Breast epithelium (tissue), 3 donors: Measurements from ENCODE around the gene NEGR1.

Source experiments
- POLR2A ChIP-seq: fragments of 450-650 bp; IDR thresholded peaks from one replicate; pipeline ENCODE4 v1.6.1; 2016; ENCODE audit warnings: antibody characterized with exemption, mild to moderate bottlenecking, moderate library complexity
- TF ChIP-seq, protein P1 (sequence below), 3 donors: fragments of 450-650 bp; IDR thresholded peaks; one replicate each; pipeline ENCODE4 v1.5.1; 2016 to 2017; ENCODE audit warnings: antibody characterized with exemption in 3 of 3, mild to moderate bottlenecking in 3 of 3, moderate library complexity in 3 of 3

DNA sequence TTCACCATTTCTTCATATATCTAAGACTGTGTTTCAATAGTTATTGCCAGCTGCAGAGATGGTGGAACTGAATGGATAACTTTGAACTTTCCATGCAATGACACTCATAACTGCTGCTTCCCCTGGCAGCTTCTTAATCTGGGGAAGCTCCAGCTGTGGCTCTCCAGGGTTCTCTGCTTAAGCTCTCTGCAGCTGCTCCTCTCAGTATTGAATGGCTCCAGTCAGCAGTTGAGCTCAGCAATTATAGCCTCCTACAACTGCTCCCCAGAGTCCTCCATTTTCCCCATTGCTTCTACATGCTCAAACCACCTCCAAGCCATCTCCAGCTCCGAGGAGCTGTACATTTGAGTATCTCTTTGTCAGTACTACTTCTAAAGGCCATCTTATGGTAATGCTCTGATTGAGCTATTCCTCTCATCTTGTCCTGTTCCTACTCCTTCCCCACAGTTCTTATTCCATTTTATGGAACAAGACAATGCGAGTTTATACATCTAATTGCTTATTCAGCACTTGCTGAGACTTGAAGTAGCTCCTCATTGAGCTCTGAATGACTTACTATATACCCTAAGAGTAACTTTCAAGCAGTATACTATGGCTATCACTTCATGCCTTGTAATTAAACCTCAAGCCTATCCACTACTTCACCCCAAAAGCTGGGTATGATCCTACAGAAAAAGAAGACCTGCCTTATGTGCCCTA lies 362.4 kb downstream of the NEGR1 start:
- TF ChIP-seq POLR2A: no peak
- TF ChIP-seq, protein P1, sequence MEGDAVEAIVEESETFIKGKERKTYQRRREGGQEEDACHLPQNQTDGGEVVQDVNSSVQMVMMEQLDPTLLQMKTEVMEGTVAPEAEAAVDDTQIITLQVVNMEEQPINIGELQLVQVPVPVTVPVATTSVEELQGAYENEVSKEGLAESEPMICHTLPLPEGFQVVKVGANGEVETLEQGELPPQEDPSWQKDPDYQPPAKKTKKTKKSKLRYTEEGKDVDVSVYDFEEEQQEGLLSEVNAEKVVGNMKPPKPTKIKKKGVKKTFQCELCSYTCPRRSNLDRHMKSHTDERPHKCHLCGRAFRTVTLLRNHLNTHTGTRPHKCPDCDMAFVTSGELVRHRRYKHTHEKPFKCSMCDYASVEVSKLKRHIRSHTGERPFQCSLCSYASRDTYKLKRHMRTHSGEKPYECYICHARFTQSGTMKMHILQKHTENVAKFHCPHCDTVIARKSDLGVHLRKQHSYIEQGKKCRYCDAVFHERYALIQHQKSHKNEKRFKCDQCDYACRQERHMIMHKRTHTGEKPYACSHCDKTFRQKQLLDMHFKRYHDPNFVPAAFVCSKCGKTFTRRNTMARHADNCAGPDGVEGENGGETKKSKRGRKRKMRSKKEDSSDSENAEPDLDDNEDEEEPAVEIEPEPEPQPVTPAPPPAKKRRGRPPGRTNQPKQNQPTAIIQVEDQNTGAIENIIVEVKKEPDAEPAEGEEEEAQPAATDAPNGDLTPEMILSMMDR (IDR thresholded peaks at IDR 0.05): no peak
